ENCODE results near the gene INTS15. TPM values are rescaled to one million over a fixed set of nuclear protein-coding genes. Genes with fewer than 3 reads are reported as not detected.

The INTS15 gene
- total RNA-seq, 6 donors from 2014 or later = 23.4 to 61.8 (median 35.4) TPM

GRCh38 chr7:6641305-6642035 lies 51.6 kb downstream of the INTS15 start:
- no peaks in the 10 kb centered on the region for H3K9me3 ChIP-seq
- H3K36me3 ChIP-seq = peaks cover 8 to 61% (median 50%) of the 10 kb centered on the region in 4 donors

GRCh38 chr7:6642239-6642839 lies 52.5 kb downstream of the INTS15 start:
- Histone ChIP-seq H3K27ac (no peak overlapping the region), H3K4me3 (no peak overlapping the region), H3K4me1 (peaks cover 16 to 34% (median 22%) of the 10 kb centered on the region in 4 donors), H3K9me3 (no peaks in the 10 kb centered on the region), H3K36me3 (peaks cover 8 to 70% (median 58%) of the 10 kb centered on the region in 4 donors), H3K27me3 (no peaks in the 10 kb centered on the region)
- TF ChIP-seq CTCF (IDR thresholded peaks at IDR 0.05) (no peak), POLR2A (IDR thresholded peaks at IDR 0.05) (no peak), POLR2AphosphoS5 (IDR thresholded peaks at IDR 0.05) (no peak), EP300 (IDR thresholded peaks at IDR 0.05) (no peak)
- WGBS, 2 donors = 91 to 96% methylated on average over 23 to 24 of the region's 24 CpGs
- DNase-seq = no peak
- no peak for ATAC-seq (ENCODE audit: low FRiP score in 2 of 2)

More at GRCh38 chr7:6641305-6642035, 51.6 kb downstream of the INTS15 start:
- DNase-seq (no peak), ATAC-seq (ENCODE audit: low FRiP score in 2 of 2) (no peak)
- no peak overlapping the region for H3K27ac ChIP-seq
- H3K4me1 ChIP-seq = peaks cover 18 to 38% (median 24%) of the 10 kb centered on the region in 4 donors
- TF ChIP-seq POLR2A (IDR thresholded peaks at IDR 0.05) = no peak
- no peak for TF ChIP-seq POLR2AphosphoS5 (IDR thresholded peaks at IDR 0.05)
- TF ChIP-seq CTCF (IDR thresholded peaks at IDR 0.05) = no peak
- TF ChIP-seq EP300 (IDR thresholded peaks at IDR 0.05) = no peak
- WGBS, 2 donors = 68 to 90% methylated on average over 4 to 15 of the region's 15 CpGs
- H3K4me3 ChIP-seq = no peak overlapping the region
- no peaks in the 10 kb centered on the region for H3K27me3 ChIP-seq

GRCh38 chr7:6642861-6643640 lies 53.2 kb downstream of the INTS15 start:
- Histone ChIP-seq H3K4me1 (peaks cover 12 to 29% (median 19%) of the 10 kb centered on the region in 4 donors), H3K36me3 (peaks cover 8 to 77% (median 64%) of the 10 kb centered on the region in 4 donors), H3K27me3 (no peaks in the 10 kb centered on the region), H3K4me3 (no peak overlapping the region), H3K27ac (no peak overlapping the region), H3K9me3 (no peaks in the 10 kb centered on the region)
- ATAC-seq (ENCODE audit: low FRiP score in 2 of 2) (no peak), DNase-seq (no peak)
- 89 to 100% methylated on average over 8 to 19 of the region's 22 CpGs for WGBS, 2 donors
- TF ChIP-seq EP300 (IDR thresholded peaks at IDR 0.05) (no peak), CTCF (IDR thresholded peaks at IDR 0.05) (no peak), POLR2AphosphoS5 (IDR thresholded peaks at IDR 0.05) (no peak), POLR2A (IDR thresholded peaks at IDR 0.05) (no peak)

- DNase-seq (no peak), ATAC-seq (ENCODE audit: low FRiP score in 2 of 2) (no peak)
- Histone ChIP-seq H3K36me3 (peaks cover 8 to 86% (median 68%) of the 10 kb centered on the region in 4 donors), H3K4me3 (no peak overlapping the region), H3K27me3 (no peaks in the 10 kb centered on the region), H3K9me3 (no peaks in the 10 kb centered on the region), H3K27ac (no peak overlapping the region), H3K4me1 (peaks cover 5 to 19% (median 8%) of the 10 kb centered on the region in 4 donors)
- WGBS, 2 donors = 97 to 98% methylated on average over 14 to 21 of the region's 21 CpGs
- TF ChIP-seq POLR2AphosphoS5 (IDR thresholded peaks at IDR 0.05) = no peak
- no peak for TF ChIP-seq POLR2A (IDR thresholded peaks at IDR 0.05)
- no peak for TF ChIP-seq EP300 (IDR thresholded peaks at IDR 0.05)
- TF ChIP-seq CTCF (IDR thresholded peaks at IDR 0.05) = no peak
Measured at GRCh38 chr7:6643915-6644625, 54.2 kb downstream of the INTS15 start.

Measured in upper lobe of left lung (tissue), 6 donors.